NCI-H69 (cell line): ENCODE results near the gene IFRD1.
"Not testable (repeated sequence)": the region's sequence is repeated elsewhere in the genome, so short reads cannot be mapped to it uniquely, and the experiment has no call there.

Source experiments
- DNase-seq: peaks from one replicate; lab custom pipeline; 2025; lab: John Stamatoyannopoulos, UW

IFRD1 gene

DNA sequence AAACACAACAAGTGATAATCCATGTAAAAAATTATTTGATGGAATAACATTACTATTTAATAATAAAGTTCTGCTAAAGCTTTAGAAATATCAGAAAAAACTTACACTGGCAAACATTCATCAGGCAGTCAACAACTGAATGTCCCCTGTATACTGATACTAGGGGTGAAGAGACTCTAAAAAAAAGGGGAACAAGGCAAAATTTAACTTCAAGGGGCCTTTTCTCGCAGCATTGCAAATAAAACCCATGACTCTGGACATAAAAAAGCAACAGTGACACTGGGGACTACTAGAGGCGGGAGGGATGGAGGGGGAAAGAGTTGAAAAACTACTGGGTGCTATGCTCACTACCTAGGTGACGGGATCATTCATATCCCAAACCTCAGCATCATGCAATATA is 5.8 kb upstream of the IFRD1 start:
- no peak for DNase-seq

GRCh38 chr7:112446431-112446830 is 3.8 kb upstream of the IFRD1 start:
- DNase-seq, result no peak

DNA sequence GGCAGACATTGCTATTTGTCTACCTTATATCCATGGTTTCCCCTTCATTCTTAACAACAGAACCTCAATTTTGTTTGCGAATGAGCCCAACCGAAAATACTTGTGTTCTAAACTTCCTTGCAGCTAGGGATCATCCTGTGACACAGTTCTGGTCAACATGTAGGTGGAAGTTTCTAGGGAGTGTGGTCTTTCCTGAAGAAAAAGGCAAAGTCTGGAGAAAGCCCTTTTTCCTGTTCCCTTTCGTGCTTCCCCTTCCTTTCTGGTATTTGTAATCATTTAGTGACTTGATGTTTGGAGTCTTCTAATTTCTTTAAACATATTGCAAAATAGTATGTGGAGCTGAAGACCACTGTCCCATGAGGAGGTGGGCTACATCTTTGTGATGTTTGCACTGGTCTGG is 2.9 kb upstream of the IFRD1 start:
- DNase-seq, result no peak

- DNase-seq, result no peak
Measured at GRCh38 chr7:112448381-112448780, 1.9 kb upstream of the IFRD1 start.

DNA sequence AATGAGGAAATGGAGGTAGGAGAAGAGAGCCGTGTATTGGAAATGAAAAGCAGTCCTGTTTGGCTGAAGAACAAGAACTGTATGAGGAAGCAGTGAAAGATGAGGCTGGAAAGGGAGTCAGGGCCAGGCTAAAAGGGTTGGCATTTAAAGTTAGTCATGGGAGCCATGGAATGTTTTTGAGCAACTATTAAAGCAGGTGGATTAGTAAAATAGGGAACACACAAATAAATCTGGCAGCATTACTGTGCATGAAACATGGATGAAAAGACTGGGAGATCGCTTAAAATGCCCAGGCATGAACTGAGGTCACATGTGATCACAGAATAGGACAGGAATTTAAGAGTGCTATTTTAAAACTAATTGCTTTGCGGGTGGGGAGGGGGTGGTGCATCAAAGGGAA is 1.4 kb upstream of the IFRD1 start:
- no peak for DNase-seq

DNA sequence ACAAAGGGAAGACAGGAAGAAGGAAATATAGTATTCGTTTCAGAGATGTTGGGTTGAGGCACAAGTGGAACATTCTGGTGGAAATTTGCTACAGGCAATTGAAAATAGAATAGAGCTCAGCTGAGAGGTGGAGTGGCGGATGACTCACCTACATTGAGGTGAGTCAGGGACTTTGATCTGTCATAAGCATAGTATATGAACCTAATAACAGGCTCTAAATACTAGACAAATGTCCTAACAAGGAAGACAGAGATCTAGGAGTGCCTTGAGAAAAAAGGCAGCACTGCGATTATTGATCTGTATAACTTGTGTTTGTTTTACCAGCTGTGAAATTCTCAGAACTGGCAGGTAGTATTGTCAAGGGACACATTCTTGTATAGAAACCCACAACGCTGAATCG is 907 bp upstream of the IFRD1 start:
- peak; percentile 62 for DNase-seq

DNA sequence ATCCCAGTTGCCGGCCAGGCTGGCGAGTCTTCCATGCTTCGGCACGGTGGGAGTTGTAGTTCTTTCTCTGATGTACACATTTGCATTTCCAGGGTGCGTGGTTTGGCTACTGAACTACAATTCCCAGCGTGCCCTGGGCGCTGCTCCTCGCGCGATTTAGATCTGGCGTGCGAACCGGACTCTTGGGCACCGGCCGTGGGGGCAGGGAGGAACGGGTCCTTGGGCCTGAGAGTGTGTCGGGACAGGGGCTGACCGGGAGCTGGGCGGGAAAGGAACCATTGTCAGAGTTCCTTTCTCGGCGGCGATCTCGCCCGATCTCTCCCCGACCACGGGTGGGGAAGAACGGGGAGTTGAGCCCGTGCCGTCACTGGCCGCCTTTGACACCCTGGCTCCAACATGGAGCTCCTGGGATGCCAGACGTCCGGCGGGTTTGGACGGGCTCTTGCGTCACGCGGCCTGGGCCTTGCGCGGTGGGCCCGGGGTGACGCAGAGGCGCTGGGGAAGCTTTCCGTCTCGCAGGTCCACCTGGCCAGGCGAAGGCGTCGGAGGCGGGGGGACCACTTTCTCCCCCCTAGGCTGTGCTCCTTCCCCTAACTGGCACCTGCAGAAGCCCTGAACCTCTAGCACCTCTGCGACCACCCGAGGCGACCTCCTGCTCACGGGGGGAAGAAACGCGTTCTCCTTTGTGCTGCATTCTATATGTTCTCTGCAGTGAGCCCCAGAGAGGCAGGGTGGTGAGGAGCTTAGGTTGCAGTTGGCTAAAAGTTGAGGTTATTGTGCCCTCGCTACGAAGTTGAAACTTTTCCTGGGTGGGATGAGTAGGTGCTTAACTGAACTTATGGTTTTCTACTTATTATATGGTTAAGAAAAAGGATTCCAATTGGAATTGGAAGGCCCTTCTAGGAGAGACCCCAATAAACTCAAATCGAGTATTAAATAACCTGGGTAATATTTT is 824 bp downstream of the IFRD1 start:
- DNase-seq, result peak; percentile 99

DNA sequence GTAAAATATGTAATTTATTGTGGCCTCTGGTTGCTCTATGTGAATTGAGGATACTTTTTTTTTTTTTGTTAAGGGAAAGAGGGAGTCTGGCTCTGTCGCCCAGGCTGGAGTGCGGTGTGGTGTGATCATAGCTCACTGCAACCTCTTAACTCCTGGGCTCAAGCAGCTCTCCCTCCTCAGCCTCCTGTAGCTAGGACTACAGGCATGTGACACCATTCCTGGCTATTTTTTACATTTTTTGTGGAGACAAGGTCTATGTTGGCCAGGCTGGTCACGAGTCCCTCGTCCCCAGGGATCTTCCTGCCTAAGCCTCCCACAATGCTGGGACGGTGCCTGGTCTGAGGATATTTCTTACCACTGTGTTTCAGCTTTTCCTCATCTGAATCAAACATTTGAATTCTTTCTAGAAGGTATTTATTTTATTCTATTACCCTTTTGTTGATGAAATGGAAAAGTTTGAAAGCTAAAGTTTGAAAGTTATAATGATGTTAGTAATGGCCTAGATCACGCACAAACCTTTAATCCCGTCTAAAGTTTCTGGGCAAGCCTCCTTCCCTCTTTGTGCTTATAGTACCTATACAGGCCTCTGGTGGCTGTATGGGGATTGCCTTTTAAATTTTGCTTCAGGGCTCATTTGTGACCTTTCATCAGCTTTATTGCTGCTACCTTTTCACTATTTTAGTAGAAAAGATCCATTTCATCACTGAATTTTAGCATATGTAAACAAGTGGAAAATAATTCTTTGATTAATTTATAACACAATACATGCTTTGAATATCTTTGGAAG is 2.0 kb downstream of the IFRD1 start:
- peak; percentile 69 for DNase-seq

DNA sequence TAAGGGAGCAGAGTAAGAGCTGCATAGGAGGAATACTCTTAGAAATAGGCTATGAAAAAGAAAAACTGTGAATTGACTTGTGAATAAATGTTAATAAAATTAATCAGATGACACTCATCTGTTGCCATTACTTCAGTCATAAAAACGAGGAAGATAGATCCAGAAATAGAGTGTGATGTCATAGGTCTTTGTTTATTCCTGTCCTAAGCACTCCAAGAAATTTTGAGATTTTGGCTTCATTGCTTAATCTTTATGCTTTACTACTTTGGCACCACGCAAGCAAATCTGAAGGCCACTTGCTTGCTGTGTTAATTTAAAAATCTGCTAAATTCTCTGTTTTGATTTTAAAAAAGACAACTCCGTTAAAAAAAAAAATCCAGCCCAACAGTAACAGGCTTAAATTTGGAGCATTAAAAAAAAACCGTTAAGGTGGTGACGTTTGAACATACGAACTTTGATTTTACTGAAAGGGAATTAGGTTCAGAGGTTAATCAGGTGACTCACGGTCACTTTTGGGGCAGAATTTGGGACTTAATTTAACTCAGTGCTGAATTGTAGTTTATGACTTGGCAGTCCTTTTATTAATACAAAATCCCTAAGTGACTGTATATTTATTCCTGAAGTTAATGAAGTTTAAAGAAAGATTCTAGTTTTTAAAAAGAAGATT is 3.4 kb downstream of the IFRD1 start:
- peak; percentile 8 for DNase-seq

DNA sequence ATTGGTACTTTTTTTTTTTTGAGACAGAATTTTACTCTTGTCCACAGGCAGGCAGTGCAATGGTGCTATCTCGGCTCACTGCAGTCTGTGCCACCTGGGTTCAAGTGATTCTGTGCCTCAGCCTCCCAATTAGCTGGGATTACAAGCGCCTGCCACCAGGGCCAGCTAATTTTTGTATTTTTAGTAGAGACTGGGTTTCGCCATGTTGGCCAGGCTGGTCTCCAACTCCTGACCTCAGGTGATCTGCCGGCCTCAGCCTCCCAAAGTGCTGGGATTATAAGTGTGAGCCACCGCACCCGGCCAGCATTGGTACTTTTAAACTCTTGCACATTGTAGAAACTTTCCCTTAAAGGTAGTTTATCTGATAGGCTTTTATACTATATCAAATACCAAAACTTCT is 3.9 kb downstream of the IFRD1 start:
- DNase-seq, result not testable (repeated sequence)

- peak; percentile 46 for DNase-seq
Measured at GRCh38 chr7:112459645-112460044, 9.4 kb downstream of the IFRD1 start.

- DNase-seq, result peak; percentile 93
Measured at GRCh38 chr7:112462236-112462635, 12.0 kb downstream of the IFRD1 start.

GRCh38 chr7:112467867-112468266 is 17.6 kb downstream of the IFRD1 start:
- no peak for DNase-seq

GRCh38 chr7:112470194-112470593 is 19.9 kb downstream of the IFRD1 start:
- no peak for DNase-seq

DNA sequence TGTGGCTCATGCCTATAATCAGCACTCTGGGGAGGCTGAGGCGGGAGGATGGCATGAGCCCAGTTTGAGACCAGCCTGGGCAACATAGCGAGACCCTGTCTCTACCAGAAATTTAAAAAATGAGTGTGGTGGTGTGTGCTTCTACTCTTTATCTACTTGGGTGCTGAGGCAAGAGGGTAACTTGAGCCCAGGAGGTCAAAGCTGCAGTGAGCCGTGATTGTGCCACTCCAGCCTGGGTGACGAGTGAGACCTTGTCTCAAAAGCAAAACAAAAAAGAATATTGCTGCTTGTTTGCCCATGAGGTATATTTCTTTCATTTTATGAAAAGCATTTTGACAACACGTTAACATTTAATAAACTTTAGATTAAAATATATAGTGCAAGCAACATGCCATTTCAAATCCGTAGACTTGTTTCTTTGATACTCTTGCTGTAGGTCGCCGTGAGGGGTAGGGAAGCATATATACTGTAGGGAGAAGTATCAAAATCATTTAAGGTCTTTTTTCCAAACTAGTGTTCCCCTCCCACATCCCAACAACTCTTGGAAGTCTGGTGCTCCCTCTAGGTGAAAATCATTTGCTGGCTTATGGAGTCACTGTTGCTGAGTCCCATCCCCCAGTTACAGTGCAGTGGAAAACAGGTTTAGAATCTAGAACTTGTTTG is 26.3 kb downstream of the IFRD1 start:
- DNase-seq, result no peak

GRCh38 chr7:112481121-112481736 is 31.0 kb downstream of the IFRD1 start:
- no peak for DNase-seq

- no peak for DNase-seq
Measured at GRCh38 chr7:112481833-112482670, 31.8 kb downstream of the IFRD1 start.

DNA sequence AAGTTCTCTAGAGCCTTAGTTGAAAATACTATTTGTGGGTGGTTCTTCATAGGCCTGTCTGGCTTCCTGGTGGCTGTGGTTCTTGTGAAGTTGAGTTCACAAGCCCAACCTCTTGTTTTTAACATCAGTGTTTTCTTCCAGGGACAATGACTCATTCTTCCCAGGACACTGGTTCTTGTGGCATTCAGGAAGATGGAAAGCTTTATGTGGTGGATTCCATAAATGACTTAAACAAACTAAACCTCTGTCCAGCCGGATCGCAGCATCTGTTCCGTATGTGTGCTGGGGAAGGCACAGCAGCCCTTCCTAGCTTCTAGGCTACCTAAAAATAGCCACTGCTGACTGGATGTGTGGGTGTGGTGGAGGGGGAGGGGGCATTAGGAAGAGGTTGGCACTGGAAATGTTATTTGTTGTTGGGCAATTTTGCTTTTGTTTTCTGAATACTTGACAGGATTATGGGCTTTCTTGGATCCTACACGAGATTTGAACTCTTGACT is 34.5 kb downstream of the IFRD1 start:
- no peak for DNase-seq

DNA sequence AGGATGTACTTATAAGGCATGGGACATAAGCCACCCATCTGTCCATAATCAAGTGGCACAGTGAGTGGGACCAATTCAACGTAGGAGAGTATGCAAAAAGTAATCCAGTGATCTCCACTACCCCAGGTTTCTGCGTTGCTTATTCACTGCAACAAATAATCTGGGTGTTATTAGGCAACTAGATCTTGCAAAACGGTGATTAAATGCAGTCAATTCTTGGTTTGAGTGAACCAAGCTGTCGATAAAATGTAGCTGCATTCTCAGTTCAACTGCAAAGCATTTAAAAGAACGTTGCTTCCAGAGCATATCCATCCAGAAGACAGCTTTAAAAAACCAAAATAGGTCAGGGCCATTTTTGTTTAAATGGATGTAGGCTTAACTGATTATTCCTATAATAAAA is 35.5 kb downstream of the IFRD1 start:
- no peak for DNase-seq

- DNase-seq, result no peak
Measured at GRCh38 chr7:112487457-112488263, 37.4 kb downstream of the IFRD1 start.
